Gastrocnemius medialis (tissue), 4 donors: ENCODE measurements around the gene KCNJ5.

ENCODE experiments used
- POLR2A ChIP-seq, 2 donors: fragments of 450-650 bp; IDR thresholded peaks; one replicate each; pipeline ENCODE4 v1.6.1; 2017; ENCODE audit warnings: antibody characterized with exemption in 2 of 2, mild to moderate bottlenecking in 2 of 2, moderate library complexity in 2 of 2
- TF ChIP-seq, protein P1 (sequence below), 5 experiments: fragments of 450-650 bp in 3 of 5; fragments of 200-600 bp in 2 of 5; sonication (generic) in 2 of 5; IDR thresholded peaks in 4 of 5; conservative IDR thresholded peaks in 1 of 5; 1 replicate in 4 of 5; 2 replicates in 1 of 5; pipeline ENCODE4 v1.5.1; 2016 to 2019; ENCODE audit warnings: antibody characterized with exemption in 5 of 5, mild to moderate bottlenecking in 3 of 5, moderate library complexity in 3 of 5

- TF ChIP-seq, protein P1, sequence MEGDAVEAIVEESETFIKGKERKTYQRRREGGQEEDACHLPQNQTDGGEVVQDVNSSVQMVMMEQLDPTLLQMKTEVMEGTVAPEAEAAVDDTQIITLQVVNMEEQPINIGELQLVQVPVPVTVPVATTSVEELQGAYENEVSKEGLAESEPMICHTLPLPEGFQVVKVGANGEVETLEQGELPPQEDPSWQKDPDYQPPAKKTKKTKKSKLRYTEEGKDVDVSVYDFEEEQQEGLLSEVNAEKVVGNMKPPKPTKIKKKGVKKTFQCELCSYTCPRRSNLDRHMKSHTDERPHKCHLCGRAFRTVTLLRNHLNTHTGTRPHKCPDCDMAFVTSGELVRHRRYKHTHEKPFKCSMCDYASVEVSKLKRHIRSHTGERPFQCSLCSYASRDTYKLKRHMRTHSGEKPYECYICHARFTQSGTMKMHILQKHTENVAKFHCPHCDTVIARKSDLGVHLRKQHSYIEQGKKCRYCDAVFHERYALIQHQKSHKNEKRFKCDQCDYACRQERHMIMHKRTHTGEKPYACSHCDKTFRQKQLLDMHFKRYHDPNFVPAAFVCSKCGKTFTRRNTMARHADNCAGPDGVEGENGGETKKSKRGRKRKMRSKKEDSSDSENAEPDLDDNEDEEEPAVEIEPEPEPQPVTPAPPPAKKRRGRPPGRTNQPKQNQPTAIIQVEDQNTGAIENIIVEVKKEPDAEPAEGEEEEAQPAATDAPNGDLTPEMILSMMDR (IDR thresholded peaks at IDR 0.05 in 4 of 5, conservative IDR thresholded peaks at IDR 0.05 in 1 of 5), result no peak
- no peak for TF ChIP-seq POLR2A (IDR thresholded peaks at IDR 0.05)
Measured at GRCh38 chr11:128892866-128893565, 1.9 kb downstream of the KCNJ5 start.
